Fibroblast of pulmonary artery (primary cell): Measurements from ENCODE around the gene IL20.

Experiments
- DNase-seq: peaks from one replicate; pipeline ENCODE4 v3.0.0-alpha.2; 2010; ENCODE audit warnings: low read depth
- H3K4me3 ChIP-seq: replicated peaks from 2 replicates; pipeline ENCODE4 v1.5.1; 2011; ENCODE audit warnings: low read depth, mild to moderate bottlenecking, control low read depth, low read length, moderate library complexity
- TF ChIP-seq, protein P1 (sequence below): IDR thresholded peaks from 2 replicates; pipeline ENCODE4 v1.5.1; 2011; ENCODE audit warnings: mild to moderate bottlenecking, control low read depth, low read length, inconsistent platforms; ENCODE audit errors: missing control alignments

IL20 gene

DNA sequence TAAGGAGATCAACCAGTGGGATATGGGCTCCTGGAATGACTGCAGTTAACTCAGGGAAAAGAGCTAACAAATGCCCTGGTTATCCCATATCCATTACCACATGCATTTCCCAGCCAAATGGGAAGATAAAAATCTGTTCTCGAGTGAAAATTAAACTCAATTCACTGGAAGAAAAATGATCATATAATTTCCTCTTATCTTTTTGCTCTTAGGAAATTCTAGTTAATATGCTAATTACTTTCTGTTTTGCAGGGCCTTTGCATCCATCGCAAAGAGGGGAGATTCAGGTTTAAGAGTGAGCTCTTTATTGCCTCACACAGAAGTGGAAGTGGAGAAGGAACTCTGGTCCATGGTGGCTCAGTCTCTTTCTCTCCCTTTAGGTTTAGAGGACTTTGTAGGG, 28.0 kb downstream of the IL20 start:
- TF ChIP-seq, protein P1, sequence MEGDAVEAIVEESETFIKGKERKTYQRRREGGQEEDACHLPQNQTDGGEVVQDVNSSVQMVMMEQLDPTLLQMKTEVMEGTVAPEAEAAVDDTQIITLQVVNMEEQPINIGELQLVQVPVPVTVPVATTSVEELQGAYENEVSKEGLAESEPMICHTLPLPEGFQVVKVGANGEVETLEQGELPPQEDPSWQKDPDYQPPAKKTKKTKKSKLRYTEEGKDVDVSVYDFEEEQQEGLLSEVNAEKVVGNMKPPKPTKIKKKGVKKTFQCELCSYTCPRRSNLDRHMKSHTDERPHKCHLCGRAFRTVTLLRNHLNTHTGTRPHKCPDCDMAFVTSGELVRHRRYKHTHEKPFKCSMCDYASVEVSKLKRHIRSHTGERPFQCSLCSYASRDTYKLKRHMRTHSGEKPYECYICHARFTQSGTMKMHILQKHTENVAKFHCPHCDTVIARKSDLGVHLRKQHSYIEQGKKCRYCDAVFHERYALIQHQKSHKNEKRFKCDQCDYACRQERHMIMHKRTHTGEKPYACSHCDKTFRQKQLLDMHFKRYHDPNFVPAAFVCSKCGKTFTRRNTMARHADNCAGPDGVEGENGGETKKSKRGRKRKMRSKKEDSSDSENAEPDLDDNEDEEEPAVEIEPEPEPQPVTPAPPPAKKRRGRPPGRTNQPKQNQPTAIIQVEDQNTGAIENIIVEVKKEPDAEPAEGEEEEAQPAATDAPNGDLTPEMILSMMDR, result no peak
- H3K4me3 ChIP-seq, result no peak overlapping the region
- DNase-seq, result no peak

DNA sequence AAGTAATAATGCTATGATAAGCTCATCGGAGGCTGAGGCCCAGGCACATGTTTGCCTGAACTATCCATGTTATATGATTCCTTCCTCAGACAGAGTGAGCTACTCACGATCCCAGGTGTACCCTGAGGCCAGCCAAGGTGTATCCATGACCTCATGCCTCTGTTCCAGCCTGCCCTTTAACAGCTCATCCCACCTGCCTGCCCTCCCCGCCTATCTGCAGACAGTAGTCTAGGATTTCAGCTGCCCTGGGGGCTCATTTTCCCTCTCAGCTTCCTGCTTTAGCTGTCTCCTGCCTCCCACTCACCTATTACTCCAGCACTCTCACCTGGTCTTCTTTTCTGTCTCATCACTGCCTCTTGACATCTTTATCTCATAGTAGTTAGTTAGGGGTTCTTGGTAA, 29.9 kb downstream of the IL20 start:
- TF ChIP-seq, protein P1, result no peak
- DNase-seq, result no peak

DNA sequence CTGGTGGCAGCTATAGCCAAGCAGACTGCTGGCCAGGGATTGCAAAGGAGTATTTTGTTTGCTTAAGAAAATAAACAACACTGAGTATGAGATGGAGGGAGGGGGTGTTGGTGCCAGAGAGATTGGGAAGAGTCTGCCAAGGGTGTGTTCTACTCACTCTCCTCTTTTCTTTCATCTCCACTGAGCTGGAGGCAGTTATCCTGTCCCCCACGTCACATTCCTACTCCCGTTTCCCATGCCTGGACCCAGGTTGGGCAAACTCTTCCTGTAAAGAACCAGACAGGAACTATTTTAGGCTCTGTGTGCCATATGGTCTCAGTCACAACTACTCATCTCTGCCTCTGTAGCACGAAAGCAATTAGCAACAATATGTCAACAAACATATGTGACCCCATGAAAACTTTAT, 30.4 kb downstream of the IL20 start:
- DNase-seq, result peak; percentile 94
- TF ChIP-seq, protein P1, result no peak
- no peak overlapping the region for H3K4me3 ChIP-seq

More for the DNA sequence above, 29.9 kb downstream of the IL20 start:
- no peak overlapping the region for H3K4me3 ChIP-seq

DNA sequence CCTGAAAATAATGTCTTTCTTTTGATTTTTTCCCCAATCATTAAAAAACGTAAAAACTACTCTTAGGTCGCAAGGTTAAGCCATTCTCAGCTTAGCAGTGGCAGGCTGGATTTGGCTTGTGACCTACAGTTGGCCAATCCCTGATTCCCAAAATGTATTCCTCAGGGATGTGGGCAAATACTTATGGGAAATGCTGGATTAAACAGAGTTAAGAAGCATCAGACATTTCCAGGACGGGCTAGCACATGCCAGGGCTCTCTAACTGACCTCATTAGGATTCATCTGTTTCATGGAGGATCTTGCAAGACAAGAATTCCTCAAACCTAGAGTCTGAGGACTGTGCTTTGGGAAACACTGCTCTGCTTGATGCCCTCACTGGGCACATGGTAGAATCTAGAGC, 30.8 kb downstream of the IL20 start:
- no peak for DNase-seq
- TF ChIP-seq, protein P1, result no peak

DNA sequence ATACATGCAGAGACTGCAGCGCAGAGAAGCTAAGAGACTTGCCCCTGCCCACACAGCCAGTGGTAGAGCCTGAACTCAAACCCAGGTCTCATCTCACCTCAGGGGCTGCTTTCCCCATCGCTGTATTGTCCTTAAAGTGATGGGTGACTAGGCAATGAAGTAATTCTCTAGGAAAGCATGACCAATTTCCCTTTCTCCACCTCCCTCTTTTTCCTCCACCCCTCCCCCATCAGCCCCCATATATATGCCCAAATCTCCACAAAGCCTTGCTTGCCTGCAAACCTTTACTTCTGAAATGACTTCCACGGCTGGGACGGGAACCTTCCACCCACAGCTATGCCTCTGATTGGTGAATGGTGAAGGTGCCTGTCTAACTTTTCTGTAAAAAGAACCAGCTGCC, 31.8 kb downstream of the IL20 start, which contains the start of gene IL24:
IL24 (plus strand) TSS at position 269 of the 400 bp plus-strand sequence. CDS start 390 bp downstream, outside the sequence.
- H3K4me3 ChIP-seq, result peak within 1 kb of the TSS; percentile 40
- TF ChIP-seq, protein P1, result no peak
- peak; percentile 63 for DNase-seq

More for the DNA sequence above, 30.8 kb downstream of the IL20 start:
- H3K4me3 ChIP-seq, result no peak overlapping the region

DNA sequence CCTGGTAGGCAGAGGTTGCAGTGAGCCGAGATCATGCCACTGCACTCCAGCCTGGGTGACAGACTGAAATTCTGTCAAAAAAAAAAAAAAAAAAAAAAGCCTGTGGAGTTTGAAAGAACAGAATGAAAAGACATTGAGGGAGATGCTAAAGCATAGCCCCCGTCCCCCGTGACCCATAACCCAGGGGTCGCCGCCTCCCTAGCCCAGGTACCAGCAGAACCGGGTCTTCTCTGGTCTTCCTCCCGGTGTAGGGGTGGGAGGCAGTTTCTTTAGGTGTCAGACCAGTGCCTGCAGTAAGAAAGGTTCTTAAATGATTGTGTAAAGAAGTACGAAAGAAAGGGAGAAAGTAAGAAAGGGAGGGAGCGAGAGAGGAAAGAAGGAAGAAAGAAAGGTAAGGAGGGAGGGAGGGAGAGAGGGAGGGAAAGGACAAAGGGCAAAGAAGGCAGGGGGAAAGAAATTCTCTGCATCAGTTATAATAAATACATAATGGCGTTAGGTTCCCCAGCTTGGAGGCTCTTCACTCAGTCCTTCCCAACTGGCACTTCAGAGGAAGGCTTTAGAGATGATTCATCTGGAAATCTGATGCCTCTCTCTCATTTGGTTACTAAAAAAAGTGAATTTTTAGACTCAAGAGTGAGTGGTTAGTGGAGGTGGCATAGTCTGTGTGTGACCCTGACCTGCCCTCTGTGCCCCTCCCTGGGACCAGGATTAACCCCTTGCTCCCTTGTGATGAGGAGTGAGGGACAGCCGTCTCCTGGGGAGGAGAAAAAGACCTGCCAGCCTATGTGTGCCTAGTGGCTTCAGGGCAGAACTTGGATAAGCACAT, 32.9 kb downstream of the IL20 start:
- peak; percentile 68 for DNase-seq
- H3K4me3 ChIP-seq, result peak overlapping the region; percentile 40
- TF ChIP-seq, protein P1, result no peak
